ENCODE data around the gene COL5A1.
A peak's percentile ranks its signal among the peaks of the same experiment; 100 is the strongest.
"Not testable (repeated sequence)": the region's sequence is repeated elsewhere in the genome, so short reads cannot be mapped to it uniquely, and the experiment has no call there.

The COL5A1 gene

DNA sequence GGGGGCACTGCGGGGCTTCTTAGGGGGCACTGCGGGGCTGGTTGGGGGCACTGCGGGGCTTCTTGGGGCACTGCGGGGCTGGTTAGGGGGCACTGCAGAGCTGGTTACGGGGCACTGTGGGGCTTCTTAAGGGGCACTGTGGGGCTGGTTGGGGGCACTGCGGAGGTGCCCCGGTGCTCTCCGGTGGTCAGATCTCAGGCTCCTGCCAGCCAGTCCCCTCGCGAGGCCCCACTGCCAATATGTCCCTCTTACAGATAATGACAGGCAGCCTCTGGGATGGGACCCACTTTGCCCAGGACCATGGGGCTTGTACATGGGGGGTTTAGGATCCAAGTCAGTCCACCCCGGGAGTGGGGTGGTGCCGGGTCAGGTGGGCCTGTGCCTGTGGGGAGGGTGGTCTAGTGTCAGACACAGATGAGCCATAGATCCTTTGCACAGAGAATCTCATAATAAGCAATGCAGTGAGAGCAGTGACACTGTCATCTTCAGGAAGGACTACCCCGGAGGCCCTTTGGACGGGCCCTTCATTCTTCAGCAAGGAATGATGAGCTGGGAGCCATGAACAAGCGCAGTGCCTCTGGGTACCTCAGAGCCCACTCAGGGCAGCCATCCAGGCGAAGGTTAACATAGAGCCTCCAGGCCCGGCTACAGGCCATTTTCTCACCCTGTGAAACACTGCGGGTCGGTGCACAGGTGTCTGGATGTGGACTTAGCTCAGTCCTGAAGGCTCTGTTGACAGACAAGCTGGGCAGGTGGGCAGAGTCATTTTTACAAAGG lies 38.2 kb downstream of the COL5A1 start:
- no peak for DNase-seq

- no peak for DNase-seq
Observed at GRCh38 chr9:134680393-134681060, 38.9 kb downstream of the COL5A1 start.

GRCh38 chr9:134681061-134681661 lies 39.6 kb downstream of the COL5A1 start:
- DNase-seq: no peak

DNA sequence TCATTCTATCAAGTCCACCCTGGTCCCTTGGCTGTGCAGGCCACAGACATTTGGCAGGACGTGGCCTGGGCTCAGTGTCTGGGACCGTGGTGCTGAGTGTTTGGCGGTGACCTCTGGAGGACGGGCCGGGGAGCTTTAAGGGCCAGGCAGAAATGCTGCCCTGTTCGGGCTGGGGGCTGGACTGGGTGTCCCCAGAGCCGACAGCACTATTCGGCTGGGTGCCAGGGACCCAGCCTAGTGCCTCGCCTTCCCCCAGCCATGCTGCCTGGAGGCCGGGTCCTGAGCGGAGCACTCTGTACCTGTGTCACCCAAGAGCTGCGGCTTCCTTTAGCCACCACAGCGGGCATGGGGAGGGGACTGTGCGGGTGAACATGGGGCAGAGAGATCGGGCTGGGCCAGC lies 40.4 kb downstream of the COL5A1 start:
- no peak for DNase-seq

DNA sequence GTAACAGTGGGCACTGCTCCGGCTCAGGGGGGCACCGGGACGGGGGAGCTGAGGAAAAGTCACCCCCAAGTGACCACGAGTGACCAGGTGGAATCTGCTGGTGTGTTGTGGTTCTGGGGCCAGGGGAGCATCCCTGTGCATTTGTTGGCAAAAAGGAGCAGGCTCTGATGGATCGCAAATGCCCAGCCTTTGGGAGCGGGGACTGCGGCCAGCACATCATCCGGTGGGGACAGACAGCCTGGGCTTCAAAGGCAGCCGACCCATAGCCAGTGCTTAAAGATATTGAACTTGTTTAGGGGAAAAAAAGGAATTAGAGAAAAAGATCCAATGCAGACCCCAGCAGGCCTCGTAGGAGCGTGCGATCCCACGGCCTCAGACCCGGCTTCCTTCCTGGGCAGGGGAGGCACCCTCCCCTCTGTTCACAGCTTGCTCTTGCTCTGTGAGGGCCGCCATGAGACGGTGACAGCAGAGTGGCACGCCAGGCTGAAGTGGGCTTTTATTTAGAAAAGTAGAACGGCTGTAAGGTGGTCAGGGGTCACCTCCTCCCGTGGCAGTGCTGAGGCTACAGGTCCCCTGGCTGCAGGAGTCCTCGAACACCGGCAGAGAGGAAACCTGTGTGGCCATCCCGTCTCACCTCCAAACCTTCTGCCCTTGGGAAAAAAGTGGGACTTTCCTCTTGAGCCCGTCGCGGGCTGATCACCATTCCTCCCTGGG lies 41.2 kb downstream of the COL5A1 start:
- DNase-seq: no peak

- no peak for DNase-seq
Observed at GRCh38 chr9:134683714-134684374, 42.2 kb downstream of the COL5A1 start.

DNA sequence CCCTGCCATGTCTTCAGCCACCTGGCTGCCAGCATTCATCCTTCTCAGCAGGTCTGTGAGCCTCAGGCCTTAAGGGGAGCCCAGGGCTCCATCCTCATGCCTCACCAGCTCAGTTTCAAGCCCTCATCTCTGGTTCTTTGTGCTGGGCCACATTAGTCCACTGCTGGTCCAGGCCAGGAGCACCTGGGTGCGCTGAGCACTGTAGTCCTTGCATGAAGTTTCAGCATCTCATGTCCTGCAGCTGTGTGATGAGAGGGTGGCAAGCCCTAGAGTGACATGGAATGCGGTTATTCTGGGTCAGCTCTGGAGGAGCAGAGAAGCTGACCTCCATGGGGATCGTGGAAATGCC lies 42.7 kb downstream of the COL5A1 start:
- DNase-seq: no peak

GRCh38 chr9:134684941-134685340 lies 43.3 kb downstream of the COL5A1 start:
- DNase-seq: not testable (repeated sequence)

DNA sequence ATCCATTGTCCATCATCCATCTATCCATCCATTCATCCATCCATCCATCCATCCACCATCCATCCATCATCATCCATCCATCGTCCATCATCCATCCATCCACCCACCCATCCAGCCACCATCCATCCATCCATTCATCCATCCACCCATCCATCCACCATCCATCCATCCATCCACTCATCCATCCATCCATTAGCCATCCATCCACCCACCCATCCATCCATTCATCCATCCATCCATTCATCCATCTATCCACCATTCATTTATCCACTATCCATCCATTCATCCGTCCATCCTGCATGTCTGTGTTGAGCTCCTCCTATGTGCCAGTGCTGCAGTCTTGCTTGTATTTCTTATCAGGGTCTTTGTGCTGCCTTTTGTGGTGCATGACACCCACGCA lies 44.2 kb downstream of the COL5A1 start:
- DNase-seq: no peak

GRCh38 chr9:134686896-134687295 lies 45.3 kb downstream of the COL5A1 start:
- DNase-seq: no peak

- DNase-seq: no peak
Observed at GRCh38 chr9:134687556-134687955, 46.0 kb downstream of the COL5A1 start.

- no peak for DNase-seq
Observed at GRCh38 chr9:134688231-134688630, 46.6 kb downstream of the COL5A1 start.

- no peak for DNase-seq
Observed at GRCh38 chr9:134688661-134689320, 47.2 kb downstream of the COL5A1 start.

DNA sequence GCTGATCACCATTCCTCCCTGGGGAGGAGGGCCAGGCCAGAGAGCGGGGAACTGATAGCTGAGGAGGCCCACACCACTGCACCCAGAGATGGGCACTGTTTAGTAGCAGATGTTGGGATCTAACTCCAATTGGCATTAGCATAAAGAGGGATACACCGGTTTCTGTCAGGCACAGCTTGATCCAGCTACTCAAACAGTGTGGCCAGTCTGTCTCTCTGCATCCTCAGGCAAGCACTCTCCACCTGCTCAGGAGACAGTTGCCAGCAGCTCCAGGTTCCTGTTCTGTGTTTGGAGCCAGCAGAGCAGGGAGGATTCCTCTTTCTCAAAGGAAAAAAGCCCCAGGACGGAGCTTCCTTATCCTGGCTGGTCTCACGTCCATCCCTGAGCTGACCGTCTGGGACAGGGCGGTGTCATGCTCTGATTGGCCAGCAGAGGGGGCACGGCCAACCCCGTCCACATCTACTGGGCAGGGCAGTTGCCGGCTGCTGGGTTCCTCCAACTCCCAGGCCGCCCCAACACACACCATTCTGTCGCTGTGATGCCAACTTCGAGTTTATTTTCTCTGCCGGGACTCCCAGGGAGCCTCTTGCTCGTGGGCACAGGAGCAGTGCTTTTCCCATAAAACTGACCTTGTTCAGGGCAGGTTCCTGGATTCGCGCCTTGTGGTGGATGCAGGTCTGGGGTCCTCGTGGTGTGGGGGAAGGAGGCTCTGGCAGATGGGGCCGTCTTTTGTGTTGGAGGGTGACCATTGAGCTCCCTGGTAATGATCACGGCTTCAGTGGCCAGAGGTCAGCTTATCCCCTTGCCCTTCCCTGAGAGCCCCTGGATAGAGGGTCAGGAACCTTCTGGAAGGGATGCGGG lies 47.9 kb downstream of the COL5A1 start:
- DNase-seq: peak; percentile 35

- DNase-seq: no peak
Observed at GRCh38 chr9:134690301-134690751, 48.7 kb downstream of the COL5A1 start.

DNA sequence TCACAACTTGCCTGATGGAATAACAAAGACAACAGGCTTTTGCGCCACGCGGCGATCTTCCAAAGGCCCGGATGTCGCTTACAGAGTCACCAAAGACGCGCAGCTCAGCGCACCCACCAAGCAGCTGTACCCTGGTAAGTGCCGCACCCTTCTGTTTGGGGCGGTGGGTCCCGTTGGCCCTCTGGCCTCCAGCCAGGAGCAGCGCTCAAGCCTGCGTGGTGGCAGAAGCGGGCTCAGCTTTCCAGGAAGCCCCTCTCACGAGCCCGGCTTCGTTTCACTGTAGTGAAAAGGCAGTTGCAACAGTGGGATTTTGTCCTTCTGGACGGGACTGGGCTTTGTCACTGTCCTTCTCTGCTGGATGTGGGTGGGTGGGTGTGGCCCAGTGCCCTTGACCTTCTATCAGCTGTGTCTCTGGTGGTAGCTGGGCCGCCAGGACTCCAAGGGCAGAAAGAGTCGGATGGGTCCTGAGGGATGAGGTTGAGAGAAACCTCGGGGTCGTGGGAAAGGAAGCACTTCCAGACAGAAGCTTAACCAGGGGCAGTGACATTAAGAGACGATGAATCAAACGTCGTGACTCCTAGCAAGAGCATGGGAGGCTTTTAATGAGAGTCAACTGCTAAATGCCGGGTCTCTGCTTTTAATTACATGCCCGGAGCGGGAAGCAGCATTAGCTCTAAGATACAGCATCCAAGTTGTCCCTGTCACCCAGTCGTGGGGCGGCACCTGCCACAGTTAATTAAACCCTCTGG lies 49.5 kb downstream of the COL5A1 start:
- DNase-seq: no peak

DNA sequence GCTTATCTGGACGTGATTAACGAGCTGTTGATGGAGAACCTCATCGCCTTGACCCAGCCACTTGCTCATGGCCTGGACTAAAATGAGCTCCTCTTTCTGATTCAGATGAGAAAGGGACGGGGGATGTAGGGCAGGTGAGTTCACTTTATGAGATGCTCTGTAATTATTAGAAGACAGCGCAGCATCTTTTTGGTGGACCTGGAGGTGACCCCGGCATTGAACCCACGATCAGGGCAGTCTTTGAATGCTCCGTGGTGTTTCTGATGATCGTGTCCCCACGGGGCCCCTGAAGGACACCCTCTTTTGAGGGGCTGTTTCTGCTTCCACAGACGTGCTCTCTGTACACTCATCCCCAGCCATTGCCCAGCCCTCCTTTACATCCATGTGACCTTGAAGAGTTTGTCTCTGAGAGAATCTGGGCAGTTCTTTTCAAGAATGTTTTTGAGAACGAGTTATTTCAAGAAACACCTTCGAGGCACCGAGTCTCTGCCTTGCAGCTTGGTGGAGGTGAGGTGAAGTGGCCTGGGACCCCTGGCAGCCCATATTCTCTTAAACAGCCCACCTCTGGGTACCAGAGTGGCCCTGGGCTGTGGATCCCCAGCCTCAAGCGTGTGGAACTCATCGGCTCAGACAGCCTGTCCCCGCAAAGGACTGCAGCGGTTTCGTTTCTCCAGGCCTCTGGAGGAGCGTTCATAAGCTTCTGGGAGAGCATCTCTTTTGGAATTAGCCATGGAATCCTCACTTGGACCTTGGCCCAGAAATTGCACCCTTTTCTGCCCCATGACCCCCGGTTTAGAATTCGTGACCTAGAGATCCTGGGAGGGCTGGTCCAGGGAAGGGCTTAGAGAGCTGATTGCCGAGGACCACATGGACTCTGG lies 50.3 kb downstream of the COL5A1 start:
- no peak for DNase-seq

DNA sequence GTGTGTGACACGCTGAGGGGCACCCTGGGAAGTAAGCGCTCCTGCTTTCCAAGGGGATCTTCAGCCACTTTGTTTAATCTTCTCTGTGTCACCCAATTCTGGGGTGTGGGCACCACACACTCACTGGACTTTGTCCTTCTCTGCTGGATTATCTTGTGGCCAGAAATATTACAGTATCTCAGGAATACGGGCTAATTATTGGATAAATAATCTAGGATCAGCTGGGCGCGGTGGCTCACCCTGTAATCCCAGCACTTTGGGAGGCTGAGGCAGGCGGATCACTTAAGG lies 50.9 kb downstream of the COL5A1 start:
- no peak for DNase-seq

DNA sequence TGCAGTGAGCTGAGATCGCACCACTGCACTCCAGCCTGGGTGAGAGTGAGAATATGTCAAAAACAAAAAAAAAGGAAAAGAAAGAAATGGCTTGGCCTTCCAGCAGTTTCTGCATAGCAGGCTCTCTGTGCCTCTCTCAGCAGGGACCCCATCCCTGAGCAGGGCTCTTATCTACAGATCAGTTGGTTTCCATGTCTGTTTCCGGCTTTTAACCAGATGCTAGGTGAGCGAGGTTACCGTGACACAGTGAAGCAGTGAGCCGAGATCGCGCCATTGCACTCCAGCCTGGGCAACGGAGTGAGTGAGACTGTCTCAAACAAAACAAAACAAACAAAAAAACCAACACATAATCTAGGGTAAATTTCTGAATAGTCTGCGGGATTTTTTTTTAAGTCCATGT lies 51.4 kb downstream of the COL5A1 start:
- no peak for DNase-seq
